ENCODE data around the gene CHKB.
"Not testable (repeated sequence)": the region's sequence is repeated elsewhere in the genome, so short reads cannot be mapped to it uniquely, and the experiment has no call there.

CHKB gene

GRCh38 chr22:50542416-50542927 lies 40.2 kb downstream of the CHKB start:
- no peak overlapping the region for H3K27ac ChIP-seq (ENCODE audit: extremely low read depth, low read depth, low read length)
- no peak overlapping the region for H3K4me3 ChIP-seq (ENCODE audit: low read depth, low read length)
- peaks cover 8% of the 10 kb centered on the region; the same call in 1 of the 2 replicates for H3K4me1 ChIP-seq (ENCODE audit: control insufficient read depth, insufficient read depth, low read length)
- TF ChIP-seq SCRT2 (tag by site-specific recombination; IDR thresholded peaks at IDR 0.05) (no peak), ZBTB44 (tag by site-specific recombination; IDR thresholded peaks at IDR 0.05) (peak; percentile 56; the same call in 1 of the 2 replicates)
- H3K9me3 ChIP-seq (ENCODE audit: control insufficient read depth, insufficient read depth, low read depth, low read length) = no peaks in the 10 kb centered on the region
- ChIA-PET POLR2A (interaction anchor here (1.3 kb wide), 1 partner anchor 17 kb away, joined by 4 read pairs; the partner anchor contains the start of gene SCO2), CTCF (no interaction called here)
- H3K36me3 ChIP-seq (ENCODE audit: control insufficient read depth in 2 of 2, insufficient read depth in 1 of 2, low read length in 2 of 2) = no peaks in the 10 kb centered on the region

- H3K4me3 ChIP-seq (ENCODE audit: low read depth, low read length); H3K36me3 ChIP-seq (ENCODE audit: control insufficient read depth in 2 of 2, insufficient read depth in 1 of 2, low read length in 2 of 2); H3K9me3 ChIP-seq (ENCODE audit: control insufficient read depth, insufficient read depth, low read depth, low read length); H3K4me1 ChIP-seq (ENCODE audit: control insufficient read depth, insufficient read depth, low read length); H3K27ac ChIP-seq (ENCODE audit: extremely low read depth, low read depth, low read length): not testable (repeated sequence)
- ChIA-PET POLR2A (interaction anchor here (1.3 kb wide), 1 partner anchor 16 kb away, joined by 4 read pairs; the partner anchor contains the start of gene SCO2), CTCF (interaction anchor here (1.4 kb wide), 1 partner anchor 22 kb away, joined by 11 read pairs; no protein-coding TSS in a partner anchor)
- 0 out of 2 replicates have a peak, but pooled peaks have one; percentile 39 for TF ChIP-seq ZBTB10 (tag by site-specific recombination; IDR thresholded peaks at IDR 0.05)
- peak; percentile 44 for TF ChIP-seq SP7 (tag by site-specific recombination; IDR thresholded peaks at IDR 0.05)
- peak; percentile 90 for TF ChIP-seq ZNF362 (tag by site-specific recombination; IDR thresholded peaks at IDR 0.05)
- peak; percentile 54 for TF ChIP-seq PRDM10 (tag by site-specific recombination; IDR thresholded peaks at IDR 0.05)
- TF ChIP-seq KLF8 (tag by site-specific recombination; IDR thresholded peaks at IDR 0.05) = peak; percentile 42; the same call in 1 of the 2 replicates
- TF ChIP-seq HIC1 (tag by site-specific recombination; IDR thresholded peaks at IDR 0.05) = peak; percentile 39; the same call in 1 of the 2 replicates
- TF ChIP-seq ZNF629 (tag by site-specific recombination; IDR thresholded peaks at IDR 0.05) = 0 out of 2 replicates have a peak, but pooled peaks have one; percentile 40
- peak; percentile 51; the same call in 1 of the 2 replicates for TF ChIP-seq ZNF660 (tag by site-specific recombination; IDR thresholded peaks at IDR 0.05)
Measured at GRCh38 chr22:50541667-50542026, 41.0 kb downstream of the CHKB start.
